ENCODE results near the gene CFI.

Gene CFI

DNA sequence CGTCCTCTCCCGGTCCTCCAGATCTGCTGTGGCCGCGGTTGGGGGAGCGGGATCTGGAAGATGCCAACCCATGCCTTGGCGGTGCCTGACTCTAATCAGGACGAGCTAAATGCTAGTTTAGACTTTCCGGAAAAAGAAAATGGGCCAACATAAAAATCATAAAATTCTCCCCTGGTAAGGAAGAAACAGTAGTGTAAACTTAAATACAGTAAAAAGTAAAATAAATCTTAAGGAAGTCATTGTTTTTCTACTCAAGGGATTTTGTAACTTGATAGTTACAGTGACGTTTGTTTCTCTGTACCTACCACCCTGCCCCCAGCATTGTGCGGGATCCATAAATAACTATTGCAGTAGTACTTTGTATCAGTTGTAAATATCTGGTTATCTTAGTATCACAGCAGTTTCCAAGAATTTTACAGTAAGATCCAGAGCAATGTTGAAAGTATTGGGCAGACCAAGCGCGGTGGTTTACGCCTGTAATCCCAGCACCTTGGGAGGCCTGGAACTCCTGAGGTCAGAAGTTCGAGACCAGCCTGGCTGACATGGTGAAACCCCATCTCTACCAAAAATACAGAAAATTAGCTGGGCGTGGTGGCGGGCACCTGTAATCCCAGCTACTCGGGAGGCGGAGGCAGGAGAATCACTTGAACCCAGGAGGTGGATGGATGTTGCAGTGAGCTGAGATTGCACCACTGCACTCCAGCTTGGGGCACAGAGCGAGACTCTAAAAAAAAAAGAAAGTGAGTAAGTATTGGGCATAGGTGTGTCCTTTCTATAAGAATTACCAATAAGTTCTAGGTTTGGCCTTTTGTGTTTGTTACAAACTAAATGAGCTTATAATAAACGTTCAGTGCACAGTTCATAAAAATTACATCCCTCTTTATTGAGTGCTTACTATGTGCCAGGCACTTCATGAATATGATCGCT is 70.9 kb downstream of the CFI start:
- no peak for DNase-seq (ENCODE audit: low read depth)

- DNase-seq (ENCODE audit: low read depth) = peak; percentile 29
These were observed 71.8 kb downstream of the CFI start, which contains the start of gene PLA2G12A for GRCh38 chr4:109729718-109730618. PLA2G12A (minus strand) TSS chr4:109730070; CDS start chr4:109729809, 261 bp downstream.

- no peak for DNase-seq (ENCODE audit: low read depth)
These were observed 72.6 kb downstream of the CFI start for GRCh38 chr4:109729117-109729717.

- DNase-seq (ENCODE audit: low read depth) = no peak
These were observed 73.4 kb downstream of the CFI start for GRCh38 chr4:109728385-109728784.

DNA sequence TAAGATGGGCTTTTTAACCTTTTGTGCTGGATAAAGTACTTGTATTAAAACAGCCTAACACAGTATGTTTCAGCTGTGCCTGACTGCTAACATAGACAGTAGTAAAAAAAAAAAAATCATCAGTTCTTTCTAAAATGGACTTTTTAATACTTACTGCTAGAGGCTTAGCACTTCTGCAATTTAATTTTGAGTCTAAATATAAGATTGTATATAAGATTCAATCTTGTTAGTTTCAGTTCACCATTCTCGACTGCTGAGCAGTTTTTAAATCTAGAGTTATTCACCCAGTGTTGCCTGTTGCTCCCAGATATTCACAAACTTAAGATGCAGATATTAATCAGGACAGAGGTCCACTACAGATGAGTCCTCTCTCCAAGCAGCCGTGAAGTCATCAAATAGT is 78.7 kb downstream of the CFI start:
- no peak for DNase-seq (ENCODE audit: low read depth)

GRCh38 chr4:109722357-109722756 is 79.4 kb downstream of the CFI start:
- no peak for DNase-seq (ENCODE audit: low read depth)

- no peak for DNase-seq (ENCODE audit: low read depth)
These were observed 80.8 kb downstream of the CFI start for GRCh38 chr4:109721033-109721432.

GRCh38 chr4:109719604-109720003 is 82.2 kb downstream of the CFI start:
- no peak for DNase-seq (ENCODE audit: low read depth)

DNA sequence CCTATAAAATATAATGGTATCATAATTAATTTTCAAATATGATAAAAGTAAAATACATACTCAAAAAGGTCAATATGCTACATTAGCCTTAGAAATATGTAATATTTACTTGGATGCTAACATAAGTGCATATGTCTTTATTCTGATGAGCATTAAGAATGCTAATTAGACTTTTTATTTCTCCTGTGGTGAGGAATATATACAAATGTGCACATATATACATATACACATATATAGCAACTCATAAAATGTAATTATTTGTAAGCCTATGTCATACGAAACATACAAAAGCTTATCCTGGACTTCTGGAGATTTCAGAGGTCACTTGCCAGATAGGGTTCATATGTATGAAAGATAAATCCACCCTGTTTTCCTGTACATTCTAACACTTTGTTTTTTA is 83.0 kb downstream of the CFI start:
- DNase-seq (ENCODE audit: low read depth) = no peak

DNA sequence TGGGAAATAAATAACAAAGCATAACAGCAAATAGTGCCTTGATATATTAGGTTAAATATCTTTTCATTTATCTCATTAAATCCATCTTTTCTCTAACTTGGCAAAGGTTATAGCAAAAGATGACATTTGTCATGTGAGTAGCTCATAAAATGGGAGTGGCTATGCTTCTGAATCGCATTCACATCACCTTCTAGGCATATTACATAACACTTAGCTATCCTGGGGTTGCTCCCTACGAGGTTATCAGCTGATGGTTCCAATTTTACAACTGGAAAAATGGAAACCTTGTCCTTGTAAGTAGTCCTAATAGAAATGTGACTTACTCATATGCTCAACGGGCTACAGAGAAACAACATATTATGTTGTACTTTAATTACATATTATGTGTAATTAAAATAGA is 88.3 kb downstream of the CFI start:
- no peak for DNase-seq (ENCODE audit: low read depth)

- DNase-seq (ENCODE audit: low read depth) = no peak
These were observed 92.8 kb downstream of the CFI start for GRCh38 chr4:109708990-109709389.

DNA sequence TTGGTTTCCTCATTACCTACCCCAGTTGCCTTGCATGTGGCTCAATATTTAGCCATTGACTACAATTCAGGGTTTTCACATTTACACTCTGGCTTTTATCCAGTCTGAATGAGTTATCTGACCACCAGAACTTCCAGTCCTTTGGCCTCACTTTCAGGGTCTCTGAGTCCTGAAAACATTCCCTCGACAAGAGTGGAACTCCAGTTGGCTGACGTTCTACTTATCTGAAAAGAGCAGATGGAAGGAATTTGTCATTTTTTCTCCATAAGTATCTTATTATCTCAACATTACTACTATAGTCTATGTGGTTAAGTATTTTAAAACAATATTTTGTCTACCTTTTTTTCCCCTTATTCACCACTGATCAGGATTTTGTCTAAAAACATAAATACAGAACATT is 93.4 kb downstream of the CFI start:
- DNase-seq (ENCODE audit: low read depth) = no peak

DNA sequence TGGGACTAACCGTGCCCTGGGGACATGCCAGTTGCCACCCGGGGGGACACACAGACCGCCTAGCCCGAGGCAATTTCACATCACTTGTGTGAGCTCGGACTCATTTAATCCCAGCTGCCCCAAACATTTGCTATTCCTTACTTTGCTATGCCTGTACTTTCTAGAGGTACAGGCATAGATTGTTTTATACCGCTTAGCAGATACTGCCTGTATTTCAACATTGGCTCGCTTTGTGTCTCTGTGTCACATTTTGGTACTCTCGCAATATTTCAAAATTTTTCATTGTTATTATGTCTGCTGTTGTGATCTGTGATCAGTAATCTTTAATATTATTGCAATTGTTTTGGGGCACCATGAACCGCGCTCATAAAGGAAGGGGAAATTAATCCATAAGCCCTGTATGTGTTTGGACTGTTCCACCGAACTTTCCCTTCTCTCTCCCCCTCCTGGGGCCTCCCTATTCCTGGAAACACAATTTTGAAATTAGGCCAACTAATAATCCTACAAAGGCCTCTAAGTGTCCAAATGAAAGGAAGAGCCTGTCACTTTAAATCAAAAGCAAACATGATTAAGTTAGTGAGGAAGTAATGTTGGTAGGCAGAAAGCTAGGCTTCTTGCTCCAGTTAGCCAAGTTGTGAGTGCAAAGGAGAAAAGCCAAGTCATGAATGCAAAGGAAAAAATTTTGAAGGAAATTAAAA is 98.0 kb downstream of the CFI start:
- no peak for DNase-seq (ENCODE audit: low read depth)

DNA sequence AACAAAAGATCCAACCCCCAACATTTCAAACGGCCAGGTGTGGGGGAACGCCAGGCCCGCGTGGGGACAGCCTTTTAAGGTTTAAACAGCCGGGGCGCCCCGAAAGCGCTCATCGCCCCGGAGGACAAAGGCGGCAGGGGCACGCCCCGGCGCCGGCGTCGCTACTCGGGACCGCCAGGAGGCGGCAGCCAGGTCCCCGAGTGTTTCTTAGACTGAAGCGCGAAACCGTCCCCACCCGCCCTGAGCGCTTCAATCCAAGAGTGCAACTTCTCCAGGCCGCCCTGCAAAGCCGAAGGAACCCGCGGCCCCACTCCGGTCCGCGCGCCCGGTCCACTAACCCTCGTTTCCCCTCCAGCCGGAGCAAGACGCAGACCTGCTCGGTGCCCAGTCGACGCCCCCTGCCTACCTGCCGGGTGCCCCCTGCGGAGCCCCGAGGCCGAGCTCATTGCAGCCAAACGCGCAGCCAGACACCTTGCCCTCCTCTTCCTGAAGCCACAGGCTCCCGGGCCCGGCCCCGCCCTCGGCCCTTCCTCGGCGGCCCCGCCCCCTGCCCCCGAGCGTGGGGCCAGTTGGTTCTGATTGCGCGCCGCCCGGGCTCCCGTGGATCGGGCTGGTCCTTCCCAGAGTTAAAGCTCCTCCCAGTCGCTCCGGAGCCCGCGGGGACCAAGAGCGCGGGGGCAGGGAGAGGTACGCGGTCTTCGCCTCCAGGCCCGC is 98.7 kb downstream of the CFI start, which contains the start of gene CASP6:
Gene CASP6 (minus strand): TSS at position 496 of the 714 bp plus-strand sequence. CDS start 50 bp downstream, at position 446.
- peak; percentile 31 for DNase-seq (ENCODE audit: low read depth)

DNA sequence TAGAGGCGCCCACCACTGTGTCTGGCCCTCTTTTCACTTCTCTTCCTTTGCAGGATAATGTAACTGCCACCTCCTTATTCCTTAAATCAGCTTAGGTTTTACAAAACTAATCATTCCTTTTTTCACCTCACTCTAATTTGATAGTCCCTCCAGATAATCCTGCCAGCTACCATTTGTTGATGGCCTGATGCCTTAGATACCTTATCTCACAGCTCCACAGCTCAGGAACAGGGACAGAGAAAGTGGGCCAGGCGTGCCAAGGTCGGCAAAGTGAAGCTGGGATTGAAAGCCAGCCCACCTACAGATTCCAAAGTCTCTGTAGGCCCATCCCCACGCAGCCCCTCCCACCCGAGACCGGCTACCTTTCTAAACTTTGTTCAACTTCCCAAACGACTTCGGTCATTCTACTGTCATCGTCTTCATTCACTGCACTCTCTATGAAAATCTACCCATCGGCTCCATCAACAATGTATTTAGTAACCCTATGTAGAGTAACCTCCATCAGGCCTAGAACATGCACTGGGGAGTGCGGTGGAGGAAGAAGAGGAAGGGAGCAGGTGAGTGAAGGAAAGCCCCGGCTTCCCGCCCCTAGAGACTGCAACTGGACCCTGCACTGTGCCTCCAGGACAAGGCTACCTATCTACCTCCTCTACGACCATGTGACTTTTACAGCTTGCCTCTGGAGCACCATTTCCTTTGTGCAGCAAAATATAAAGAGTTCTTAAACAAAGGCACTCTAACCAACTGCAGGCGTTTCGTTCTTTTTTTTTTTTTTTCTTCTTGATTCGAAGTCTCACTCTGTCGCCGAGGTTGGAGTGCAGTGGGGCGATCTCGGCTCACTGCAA is 100.0 kb downstream of the CFI start:
- DNase-seq (ENCODE audit: low read depth) = no peak

DNA sequence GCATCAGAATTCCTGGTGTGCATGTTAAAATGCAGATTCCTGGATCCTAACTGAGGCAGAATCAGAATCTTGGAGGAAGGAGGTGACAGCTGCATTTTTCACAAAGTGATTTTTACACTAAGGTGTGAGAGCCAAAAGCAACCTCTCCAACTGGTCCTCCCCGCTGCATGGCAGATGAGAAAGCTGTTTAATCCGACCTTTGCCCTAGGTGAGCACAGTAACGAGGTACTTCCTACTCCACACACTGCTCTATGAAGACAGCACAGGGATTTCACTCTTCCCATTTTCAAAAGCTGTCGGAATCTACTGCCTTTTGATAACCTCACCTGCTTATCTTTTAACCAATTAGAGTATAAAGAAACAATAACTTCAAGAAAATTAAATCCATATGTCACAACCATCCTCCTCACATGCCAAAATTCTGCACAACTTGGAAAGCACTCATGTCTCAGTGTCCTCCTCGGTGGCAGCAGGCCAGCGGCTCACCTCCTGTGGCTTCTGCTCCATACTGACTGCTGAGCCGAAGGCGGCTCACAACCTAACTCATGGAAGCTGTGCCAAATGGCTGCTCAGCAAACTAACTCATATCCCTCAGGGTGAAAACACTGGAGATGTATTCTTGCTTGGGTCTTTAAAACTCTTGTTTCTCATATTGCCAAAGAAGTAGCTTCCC is 102.1 kb downstream of the CFI start:
- DNase-seq (ENCODE audit: low read depth) = no peak

- no peak for DNase-seq (ENCODE audit: low read depth)
These were observed 103.1 kb downstream of the CFI start for GRCh38 chr4:109698656-109699055.

DNA sequence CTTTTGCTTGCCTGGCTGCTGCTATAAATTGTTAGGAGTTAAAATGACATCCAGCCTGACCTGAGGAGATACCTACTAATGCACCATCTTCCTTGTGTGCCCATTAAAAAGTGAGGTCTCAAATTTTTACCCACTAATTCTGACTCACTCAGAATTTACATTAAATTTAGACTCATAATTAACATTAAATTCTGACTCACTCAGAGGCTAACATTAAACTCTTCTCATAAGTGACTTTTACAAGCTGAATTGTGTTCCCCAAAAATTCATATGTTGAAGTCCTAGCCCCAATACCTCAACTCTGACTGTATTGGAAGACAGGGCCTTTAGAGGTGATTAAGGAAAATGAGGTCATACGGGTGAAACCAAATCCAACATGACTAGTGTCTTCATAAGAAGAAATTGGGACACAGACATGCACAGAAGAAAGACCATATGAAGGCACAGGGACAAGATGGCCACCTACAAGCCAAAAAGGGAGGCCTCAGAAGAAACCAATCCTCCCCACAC is 110.3 kb downstream of the CFI start:
- no peak for DNase-seq (ENCODE audit: low read depth)

Measured in CMK (cell line).